Activated gamma-delta T cell (primary cell): Measurements from ENCODE around the gene SRRM4.

Source experiments
- DNase-seq: peaks from one replicate; lab custom pipeline; 2025; lab: John Stamatoyannopoulos, UW

SRRM4 gene

DNA sequence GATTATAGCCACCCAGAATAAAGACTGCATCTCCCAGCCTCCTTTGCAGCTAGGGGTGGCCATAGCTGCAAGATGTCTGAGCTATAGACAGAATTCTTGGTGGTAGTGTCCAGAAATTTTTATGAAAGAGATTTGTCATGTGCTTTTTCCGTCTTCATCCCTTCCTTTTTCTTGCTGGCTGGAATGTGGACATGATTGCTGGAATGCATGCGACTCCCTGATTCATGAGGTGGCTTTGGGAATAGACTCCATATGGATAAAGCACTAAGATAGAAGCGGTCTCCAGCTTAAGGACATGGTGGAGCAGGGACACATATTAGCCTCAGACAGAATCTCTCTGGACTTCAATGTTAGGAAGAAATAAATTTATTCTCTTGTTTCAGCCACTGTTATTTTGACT lies 187.4 kb downstream of the SRRM4 start:
- DNase-seq = no peak

DNA sequence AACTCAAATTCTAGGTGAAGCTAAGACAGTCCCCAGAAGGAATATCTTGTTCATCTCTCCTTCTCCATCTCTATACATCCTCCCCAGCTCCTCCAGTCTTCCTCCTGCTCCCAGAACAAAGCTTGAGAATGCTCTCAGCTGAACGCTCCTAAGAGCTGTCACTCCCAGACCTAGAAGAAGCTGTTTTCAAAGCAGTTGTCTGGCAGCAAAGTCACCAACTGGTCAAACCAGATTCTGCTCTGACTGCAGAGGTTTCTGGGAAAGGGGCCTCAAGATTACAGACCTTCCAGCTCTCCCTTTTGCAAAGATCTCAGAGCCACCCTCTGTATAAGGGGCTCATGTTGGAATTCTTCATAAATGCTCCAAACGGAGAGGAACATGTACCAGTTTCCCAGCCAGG lies 187.8 kb downstream of the SRRM4 start:
- DNase-seq = no peak

DNA sequence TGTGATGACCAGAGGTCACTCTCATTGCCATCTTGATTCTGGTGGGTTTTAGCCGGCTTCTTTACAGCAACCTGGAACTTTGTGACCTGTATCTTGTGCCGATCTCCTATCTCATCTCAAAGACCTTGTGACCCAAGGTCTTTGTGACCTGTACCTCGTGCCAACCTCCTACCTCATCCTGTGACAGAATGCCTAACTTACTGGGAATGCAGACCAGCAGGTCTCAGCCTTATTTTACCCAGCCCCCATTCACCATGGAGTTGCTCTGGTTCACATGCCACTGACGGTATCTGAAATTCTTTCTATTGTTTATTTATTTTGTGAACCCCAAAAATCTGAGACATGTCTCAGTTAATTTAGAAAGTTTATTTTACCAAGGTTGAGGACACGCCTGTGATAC lies 189.9 kb downstream of the SRRM4 start:
- no peak for DNase-seq

DNA sequence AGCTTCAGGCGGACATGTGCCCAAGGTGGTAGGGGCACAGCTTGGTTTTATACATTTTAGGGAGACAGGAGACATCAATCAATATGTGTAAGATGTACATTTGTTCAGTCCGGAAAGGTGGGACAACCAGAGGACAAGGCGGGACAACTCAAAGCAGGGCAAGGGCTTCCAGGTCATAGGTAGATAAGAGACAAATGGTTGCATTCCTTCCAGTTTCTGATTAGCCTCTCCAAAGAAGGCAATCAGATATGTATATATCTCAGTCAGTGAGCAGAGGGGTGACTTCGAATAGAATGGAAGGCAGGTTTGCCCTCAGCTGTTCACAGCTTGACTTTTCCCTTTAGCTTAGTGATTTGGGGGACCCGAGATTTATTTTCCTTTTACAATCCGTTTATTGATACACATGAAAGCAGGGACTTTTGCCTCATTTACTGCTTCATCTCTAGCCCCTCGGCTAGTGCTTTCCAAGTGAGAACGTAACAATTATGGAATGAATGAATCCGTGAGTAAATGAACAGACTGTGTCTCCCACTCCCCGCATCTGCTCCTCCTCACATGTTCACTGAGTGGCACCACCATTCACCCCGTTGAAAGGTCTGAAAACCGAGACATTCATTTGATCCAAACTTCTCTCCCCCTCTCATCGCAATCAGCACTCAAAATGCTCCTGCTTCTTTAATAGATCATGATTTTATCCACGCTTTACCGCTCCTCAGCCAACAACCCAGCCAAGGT lies 190.5 kb downstream of the SRRM4 start:
- no peak for DNase-seq

DNA sequence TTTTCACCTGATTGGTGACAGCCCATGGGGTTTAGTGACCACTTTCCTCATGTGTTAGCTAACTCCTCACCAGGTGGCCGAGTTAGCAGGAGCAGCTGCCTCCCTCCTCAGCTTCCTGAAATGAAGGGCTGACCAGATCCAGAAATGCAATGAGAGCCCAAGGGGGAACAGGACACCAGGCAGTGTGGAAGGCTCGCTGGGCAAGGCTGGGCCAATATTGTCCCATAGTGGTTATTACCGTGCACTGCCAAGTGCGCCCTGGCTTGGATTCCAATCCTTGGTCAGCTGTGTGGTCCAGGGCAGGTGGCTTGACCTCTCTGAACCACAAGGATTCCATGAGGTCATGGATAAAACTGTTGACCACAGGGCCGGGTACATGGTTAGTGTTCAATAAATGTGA lies 193.7 kb downstream of the SRRM4 start:
- no peak for DNase-seq

DNA sequence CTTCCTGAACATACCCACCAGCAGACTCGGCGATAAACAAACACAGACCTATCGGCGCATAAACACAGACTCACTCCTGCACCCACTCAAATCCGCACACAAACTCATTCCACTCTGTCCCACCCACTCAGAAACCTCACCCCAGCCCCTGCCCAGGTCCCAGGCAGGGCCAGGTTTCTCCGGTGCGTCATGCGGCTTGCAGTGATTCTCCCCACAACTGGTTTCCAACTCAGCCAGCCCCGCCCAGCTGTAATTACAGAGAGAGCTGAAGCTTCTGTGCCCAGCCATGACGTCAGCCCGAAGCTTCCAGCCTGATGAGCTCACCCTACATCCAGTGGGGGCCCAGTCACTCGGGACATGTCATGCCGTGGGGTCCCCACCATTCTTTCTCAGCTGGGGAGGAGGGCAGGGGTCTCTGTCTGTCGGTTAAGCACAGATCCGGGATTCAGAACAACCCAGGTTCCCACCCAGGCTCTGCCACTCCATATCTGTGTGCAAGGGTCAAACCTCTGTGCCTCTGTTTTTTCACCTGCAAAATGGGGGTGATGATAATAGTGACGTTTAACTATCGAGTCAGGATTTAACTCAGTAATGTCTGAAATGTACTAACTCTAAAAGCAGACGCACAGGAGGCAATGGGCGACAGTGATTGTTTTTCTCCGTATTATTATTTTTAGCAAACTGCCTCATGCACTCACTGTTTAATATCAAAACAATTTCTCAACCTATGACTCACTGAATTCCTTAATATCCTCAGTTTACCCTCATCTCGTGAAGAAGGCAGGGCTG lies 195.1 kb downstream of the SRRM4 start:
- no peak for DNase-seq

DNA sequence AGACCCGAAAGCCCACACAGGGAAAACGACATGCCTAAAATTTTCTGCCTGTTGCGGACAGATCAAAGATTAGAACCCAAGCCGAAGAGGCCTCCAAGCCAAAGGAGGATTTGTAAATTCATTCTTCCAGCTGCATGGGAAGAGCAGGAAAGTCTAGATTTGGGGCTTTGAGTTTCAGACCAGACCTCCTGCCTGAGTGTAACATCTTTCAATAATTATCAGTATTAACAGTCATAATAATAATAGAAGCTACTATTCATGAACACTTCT lies 195.7 kb downstream of the SRRM4 start:
- DNase-seq = no peak

DNA sequence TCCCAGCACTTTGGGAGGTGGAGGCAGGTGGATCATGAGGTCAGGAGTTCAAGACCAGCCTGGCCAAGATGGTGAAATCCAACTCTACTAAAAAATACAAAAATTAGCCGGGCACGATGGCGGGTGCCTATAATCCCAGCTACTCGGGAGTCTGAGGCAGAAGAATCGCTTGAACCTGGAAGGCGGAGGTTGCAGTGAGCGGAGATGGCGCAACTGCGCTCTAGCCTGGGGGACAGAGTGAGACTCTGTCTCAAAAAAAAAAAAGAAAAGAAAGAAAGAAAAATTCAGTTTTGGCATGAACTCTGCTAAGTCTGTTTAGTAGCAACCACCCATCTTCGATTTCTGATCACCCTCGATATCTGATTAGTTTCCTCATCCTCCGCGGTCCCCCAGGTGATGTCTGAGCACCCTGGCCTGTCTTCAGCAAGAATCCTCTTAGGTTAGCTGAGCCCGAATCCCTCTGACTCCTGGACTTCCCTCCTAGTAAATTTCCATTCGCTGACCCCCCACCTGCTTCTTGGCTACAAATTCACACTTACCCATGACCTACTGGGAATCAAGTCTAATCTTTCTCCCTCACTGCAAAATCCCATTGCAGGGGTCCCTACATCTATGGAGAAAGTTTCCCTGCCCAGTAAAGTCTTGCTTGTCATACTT lies 196.5 kb downstream of the SRRM4 start:
- DNase-seq = no peak

DNA sequence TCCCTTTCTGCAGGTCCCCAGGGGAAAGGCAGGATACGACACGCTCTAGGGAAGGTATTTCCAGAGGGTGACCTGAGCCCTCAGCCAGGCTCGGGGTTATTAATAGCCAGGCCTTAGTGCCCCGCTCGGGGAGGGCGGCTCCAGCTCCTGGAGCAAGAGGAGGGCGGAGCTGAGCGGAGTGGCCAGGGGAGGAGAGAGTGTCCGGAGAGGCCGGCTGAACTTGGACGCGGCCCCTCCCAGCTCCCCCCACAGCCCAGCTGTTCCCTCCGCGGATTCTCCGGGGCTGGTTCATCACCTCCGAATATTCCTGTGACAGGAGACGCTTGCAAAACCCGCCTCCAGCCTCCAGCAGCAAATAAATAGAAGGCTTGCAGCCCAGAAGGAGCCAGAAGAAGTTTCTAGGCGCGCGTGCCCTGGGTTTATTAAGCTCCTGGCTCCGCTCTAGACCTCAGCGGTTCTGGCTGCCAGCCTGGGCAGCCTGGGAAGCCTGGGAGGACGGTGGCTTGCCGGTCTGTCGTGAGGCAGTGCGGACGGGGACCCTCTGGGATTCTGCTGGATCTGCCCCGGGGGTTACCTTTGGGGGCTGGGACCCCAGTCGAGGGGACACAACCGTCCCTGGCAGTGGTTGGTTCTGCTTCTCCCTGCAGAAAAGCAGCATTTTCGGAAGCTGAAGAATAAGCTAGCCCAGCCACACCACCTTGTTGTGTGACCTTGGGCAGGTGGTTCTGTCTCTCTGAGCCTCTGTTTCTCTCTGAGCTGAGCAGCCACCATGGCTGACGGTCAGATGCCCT lies 197.4 kb downstream of the SRRM4 start, which contains the start of gene HSPB8:
HSPB8 (plus strand) TSS at position 388 of the 791 bp plus-strand sequence; CDS start at position 770, 382 bp downstream.
- no peak for DNase-seq

DNA sequence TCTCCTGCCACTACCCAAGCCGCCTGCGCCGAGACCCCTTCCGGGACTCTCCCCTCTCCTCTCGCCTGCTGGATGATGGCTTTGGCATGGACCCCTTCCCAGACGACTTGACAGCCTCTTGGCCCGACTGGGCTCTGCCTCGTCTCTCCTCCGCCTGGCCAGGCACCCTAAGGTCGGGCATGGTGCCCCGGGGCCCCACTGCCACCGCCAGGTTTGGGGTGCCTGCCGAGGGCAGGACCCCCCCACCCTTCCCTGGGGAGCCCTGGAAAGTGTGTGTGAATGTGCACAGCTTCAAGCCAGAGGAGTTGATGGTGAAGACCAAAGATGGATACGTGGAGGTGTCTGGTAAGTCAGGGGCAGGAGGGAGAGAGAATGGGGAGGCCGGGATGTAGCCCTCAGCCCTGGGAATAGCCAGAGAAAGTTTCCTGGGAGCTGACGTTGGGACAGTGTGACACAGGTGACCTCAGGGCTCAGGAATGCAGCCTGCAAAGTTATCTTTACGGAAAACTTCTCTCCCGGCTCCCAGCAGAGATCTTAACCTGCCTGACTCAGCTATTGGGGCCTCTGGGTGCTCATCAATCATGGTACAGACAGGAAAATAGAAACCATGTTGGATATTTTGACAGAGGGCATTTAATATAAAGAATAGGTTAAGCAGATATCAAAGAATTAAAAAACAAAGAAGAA lies 198.1 kb downstream of the SRRM4 start:
- no peak for DNase-seq

DNA sequence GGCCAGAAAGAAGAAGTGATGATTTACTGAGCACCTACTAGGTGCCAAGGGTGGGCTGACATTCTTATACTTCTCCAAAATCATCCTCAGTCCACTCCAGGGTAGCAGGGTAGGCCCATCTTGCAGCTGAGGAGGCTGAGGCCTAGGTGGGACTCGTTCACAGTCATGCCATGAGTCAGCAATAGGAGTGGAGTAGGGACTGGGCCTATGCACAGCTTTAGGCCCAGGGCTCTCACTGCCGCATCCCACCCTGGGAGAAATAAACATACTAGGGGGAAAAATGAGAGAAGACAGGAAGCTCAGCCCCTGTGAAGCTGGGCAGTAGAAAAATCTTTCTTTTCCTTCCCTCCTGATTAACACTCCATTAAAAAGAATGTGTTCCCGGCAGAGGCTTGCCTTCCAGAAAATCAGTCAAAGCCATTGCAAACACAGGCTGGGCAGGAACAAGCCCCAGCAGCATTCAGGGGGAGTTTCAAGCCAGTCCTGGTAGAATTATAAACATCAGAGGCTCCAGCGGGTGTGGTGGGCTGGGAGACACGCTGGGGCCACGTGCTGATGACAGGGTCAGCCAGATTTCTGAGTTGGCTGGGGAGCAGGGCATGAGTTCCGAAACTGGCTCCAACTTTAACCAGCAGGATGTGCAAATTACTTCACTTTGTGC lies 199.2 kb downstream of the SRRM4 start:
- no peak for DNase-seq

DNA sequence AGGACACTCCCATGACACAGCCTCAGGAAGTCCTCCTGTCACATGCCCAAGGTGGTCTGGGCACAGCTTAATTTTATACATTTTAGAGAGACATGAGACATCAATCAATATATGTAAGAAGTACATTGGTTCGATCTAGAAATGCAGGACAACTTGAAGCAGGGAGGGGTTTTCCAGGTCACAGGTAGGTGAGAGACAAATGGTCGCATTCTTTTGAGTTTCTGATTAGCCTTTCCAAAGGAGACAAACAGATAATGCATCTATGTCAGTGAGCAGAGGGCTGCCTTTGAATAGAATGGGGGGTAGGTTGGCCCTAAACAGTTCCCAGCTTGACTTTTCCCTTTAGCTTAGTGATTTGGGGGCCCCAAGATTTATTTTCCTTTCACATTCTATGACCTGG lies 199.9 kb downstream of the SRRM4 start:
- no peak for DNase-seq

DNA sequence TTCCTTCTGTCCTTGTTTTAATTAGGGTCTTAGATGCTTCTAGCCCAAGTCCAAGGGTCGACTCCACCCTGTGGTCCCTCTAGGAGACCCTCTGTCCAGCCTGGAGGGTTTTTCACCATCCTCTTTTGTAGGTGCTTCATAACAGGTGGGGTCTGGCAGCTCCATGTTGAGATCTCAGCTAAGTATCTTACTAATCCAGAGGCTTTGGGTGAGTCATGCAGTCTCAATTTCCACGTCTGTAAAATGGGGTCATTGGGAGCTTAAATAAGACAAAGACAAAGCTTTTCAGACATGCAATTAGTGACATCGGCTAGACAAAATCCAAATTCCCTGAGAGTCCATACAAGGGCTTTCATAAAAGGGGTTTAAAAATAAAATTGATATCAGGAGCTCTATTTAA lies 200.6 kb downstream of the SRRM4 start:
- DNase-seq = no peak

DNA sequence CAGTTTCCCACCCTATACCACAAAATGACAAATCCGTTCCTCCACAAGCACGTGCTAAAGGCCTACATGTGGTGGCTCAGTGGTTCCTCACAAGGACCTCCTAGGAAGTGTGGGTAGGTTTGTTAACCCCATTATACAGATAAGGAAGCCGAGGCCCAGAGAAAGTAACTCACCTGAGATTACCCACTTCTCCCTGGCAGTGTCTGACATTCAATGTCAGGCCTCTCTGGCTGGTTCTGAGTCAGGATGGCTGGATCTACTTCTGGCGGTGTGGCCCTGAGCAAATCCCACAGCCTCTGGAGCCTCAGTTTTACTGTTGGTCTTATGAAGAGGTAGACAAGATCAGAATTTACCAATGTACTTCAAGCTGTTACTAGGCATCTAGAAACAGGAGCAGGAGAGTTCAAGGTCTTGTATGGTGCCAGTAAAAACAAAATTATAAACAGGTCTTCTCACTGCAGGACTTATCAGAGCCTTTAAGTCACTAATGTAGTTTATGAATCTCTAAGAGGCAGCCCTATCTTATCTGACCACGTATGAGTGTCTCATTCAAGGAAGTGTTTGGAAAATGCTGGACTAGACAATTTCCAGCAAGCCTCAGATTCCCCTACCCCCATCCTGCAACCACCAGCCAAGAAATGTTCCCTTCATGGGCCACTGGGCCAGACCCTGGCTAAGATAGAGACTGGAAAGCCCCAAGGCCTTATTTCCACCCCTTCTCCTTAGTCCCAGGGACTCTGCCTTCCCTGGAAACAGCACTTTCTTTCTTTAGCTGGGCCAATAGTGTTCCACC lies 201.6 kb downstream of the SRRM4 start:
- no peak for DNase-seq

DNA sequence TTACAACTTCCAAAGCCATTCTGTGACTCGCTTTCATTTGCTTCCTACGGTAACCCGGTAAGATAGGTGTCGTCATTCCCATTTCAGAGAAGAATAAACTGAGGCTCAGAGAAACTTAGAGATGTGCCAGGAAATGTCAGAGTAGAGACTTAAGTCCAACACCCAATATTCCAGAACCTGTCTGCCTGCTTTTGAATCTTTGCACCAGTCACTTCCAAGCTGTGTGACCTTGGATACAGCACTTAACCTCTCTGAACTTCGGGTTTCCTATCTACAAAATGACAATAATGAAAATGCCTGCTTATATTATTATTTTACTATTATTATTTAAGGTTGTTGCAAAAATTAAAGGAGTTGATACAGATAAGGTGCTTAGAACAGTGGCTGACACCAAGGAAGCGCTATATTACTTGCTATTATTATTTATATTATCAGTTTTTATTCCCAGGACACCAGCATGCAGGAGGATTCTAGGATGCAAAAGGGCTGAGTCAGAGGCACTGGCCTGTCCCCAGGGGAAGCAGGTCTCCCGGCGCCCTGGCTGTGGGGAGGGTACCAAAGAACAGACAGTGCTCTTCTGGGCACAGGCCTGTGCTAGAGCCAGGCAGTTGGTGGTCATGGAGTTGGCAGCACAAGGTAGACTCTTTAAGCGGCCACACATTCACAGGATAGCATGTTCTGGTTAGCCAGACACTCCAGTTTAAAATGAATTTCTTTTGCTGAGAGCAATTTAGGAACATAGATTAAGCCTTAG lies 202.8 kb downstream of the SRRM4 start:
- no peak for DNase-seq

DNA sequence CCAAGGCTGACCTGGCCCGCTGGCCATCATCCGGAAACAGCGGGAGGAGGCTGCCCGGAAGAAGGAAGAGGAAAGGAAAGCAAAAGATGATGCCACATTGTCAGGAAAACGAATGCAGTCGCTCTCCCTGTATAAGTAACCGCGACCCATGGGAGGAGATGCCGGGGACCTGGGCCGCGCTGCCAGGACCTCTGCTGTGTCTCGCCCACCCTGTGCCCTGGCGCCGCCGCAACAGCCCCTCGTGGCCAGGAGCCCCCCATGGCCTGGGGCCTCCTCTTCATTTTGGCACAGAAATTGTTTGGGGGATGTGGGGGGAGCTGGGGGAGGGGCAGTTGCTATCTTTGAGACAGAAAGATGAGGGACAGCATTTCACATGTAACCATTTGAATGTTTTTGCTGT lies 213.9 kb downstream of the SRRM4 start:
- DNase-seq = no peak

DNA sequence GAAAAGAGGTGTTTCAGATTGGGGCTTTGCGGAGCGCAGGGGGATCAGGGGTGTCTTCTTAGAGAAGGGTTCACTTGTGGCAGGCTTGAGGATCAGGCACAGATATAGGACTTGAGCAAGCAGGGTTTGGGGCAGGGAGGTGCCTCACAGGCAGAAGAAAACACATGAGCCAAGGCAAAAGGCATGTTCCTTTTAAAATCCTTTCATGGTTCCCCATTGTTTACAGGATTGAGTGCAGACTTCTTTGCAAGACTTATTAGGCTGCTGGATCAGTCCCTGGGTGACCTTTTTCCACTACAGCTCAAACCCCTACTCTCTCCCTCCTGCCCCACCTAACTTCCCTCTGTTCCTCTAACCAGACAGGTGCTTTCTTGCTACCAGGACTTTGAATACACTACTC lies 217.1 kb downstream of the SRRM4 start:
- DNase-seq = no peak

DNA sequence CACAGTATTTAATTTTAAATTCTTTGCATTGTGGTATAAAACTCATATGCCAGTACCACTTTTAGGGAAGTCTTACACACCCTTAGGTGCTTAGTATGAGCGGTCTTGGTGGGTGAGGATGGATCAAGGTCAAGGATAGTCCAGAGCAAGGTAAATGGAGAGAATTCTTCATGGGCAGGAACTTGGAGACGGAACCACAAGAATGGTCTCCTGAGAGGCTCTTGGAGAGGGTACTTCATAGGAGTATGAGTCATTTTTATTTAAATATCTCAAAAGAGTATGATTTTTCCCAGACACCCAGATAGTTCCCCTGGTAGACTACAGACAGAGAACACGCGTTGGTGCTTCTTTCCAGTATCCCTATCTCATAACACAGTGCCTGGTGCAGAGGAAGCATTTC lies 219.3 kb downstream of the SRRM4 start:
- DNase-seq = no peak

DNA sequence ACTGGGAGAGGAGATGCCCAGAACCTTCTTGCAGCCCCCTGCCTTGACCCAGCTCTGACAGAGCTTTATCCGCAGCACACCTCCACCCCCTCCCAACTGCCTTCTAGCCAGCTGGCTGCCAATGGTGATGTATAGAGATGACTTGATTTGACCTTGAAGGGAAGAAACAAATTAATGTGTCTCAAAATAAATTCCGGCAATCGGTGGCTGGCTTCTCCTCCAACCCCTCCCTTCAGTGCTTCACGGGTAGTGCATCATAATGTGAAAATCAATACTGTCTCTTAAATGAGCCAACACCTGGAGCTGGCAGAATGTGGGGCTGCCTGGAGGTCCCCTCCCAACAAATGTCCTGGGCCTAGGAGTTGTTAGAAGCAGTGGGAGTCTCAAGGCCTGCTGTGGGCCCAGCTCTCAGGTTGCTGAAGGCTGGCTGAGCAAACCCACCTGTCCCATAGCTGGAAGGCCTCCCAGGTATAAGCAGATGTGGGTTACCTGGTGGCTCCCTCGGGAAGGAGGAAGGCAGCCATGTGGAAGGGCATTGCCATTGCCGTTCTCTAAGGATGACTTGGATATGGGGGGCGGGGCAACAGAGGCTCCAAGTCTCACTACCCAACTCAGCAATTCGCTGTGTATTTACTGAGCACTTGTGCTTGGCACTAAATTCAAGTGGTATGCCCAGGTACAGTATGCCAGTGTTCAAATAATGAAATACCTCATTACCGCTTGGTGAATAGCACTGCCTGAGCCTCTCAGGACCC lies 220.6 kb downstream of the SRRM4 start:
- DNase-seq = no peak
